Measurements from ENCODE around the gene NTN1. TPM values are rescaled to one million over a fixed set of nuclear protein-coding genes. Genes with fewer than 3 reads are reported as not detected.

NTN1 gene
- total RNA-seq, 1 donor from 2014 or later = 2.5 TPM

DNA sequence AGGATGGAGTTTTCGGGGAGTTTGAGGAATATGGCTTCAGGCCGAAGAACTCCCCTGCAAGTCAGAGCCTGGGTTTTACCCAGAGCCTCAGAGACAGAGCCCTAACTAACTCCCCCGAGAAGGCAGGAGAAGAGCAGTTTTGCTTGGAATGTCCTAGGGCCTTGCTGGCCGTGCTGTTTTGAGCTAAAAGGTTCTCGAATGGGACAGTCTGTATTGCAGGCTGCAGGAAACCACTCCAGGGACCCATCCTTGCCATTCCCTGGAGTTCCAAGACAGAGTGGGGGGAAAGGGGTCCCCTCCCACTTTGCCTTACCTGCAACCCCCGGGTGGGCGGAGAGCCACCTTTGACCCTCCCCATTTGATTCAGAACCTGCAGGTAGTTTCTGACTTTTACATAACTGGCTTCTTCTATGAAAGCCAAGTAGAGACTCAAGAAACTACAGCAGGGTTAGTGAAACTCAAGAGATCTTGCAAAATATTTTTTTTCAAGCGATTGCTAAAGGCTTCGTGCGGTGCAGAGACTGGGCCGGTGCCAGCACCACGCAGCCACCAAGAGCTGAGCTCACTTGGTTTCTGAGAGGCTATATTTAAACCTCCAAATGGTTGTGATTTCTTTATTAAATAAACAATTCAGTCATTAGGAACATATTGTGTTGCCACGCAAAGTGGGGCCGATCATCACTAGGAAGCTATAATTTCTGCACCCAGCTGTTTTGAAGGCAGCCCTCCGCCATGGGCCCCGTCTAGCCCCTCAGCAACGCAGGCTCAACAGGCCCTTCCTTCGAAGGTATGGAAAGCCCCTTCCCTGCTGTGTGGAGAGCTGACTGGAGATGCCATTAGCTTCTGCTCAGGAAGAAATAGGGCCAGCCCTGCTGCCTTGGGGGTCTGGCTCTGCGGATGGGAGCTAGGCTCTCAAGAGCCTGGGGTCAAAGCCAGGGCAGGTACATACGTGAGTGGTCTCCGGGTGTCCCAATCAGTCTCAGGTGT is 223.0 kb downstream of the NTN1 start:
- DNase-seq (ENCODE audit: low spot score in 2 of 2, unreplicated experiment in 2 of 2) = no peak

DNA sequence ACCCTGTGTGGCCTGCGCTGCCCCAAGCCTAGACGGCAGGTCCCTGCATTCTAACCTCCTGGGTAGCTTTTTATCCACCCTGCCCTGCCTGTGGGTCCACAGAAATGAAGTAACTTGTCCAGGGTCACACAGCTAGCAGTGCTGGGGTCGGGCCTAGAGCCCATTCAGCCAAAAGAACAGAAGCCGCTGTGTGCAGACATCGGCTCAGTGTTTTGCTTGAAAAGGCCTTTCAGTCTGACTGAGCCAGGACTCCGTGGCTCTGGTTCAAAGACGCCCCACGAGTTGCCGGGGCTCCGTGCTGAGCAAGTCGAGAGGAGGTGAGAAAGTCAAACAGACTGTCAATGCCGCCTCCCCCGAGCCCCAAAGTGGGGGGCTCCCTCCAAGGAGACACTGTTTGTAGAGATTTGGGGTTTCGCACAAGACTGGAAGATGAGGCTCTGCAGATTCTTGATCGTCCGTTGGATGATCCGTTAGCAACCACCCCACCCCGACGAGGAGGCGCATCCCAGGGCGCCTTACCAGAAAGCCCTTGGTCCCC is 226.2 kb downstream of the NTN1 start:
- Mint-ChIP-seq H3K4me3 (no peak overlapping the region), H3K4me1 (no peaks in the 10 kb centered on the region), H3K36me3 (peaks cover 2% of the 10 kb centered on the region), H3K27me3 (ENCODE audit: low read depth) (no peaks in the 10 kb centered on the region), H3K27ac (no peak overlapping the region), H3K9me3 (no peaks in the 10 kb centered on the region)
- no peak for DNase-seq (ENCODE audit: low spot score in 2 of 2, unreplicated experiment in 2 of 2)
- TF ChIP-seq, protein P1, sequence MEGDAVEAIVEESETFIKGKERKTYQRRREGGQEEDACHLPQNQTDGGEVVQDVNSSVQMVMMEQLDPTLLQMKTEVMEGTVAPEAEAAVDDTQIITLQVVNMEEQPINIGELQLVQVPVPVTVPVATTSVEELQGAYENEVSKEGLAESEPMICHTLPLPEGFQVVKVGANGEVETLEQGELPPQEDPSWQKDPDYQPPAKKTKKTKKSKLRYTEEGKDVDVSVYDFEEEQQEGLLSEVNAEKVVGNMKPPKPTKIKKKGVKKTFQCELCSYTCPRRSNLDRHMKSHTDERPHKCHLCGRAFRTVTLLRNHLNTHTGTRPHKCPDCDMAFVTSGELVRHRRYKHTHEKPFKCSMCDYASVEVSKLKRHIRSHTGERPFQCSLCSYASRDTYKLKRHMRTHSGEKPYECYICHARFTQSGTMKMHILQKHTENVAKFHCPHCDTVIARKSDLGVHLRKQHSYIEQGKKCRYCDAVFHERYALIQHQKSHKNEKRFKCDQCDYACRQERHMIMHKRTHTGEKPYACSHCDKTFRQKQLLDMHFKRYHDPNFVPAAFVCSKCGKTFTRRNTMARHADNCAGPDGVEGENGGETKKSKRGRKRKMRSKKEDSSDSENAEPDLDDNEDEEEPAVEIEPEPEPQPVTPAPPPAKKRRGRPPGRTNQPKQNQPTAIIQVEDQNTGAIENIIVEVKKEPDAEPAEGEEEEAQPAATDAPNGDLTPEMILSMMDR (IDR thresholded peaks at IDR 0.05; ENCODE audit: unreplicated experiment) = no peak

More for the DNA sequence above, 223.0 kb downstream of the NTN1 start:
- Mint-ChIP-seq H3K9me3 (no peaks in the 10 kb centered on the region), H3K4me1 (peaks cover 9% of the 10 kb centered on the region), H3K36me3 (peaks cover 2% of the 10 kb centered on the region), H3K27me3 (ENCODE audit: low read depth) (no peaks in the 10 kb centered on the region), H3K4me3 (no peak overlapping the region), H3K27ac (no peak overlapping the region)
- TF ChIP-seq, protein P1 (IDR thresholded peaks at IDR 0.05; ENCODE audit: unreplicated experiment) = no peak

- H3K27me3 Mint-ChIP-seq (ENCODE audit: low read depth) = peaks cover 1% of the 10 kb centered on the region
- no peaks in the 10 kb centered on the region for H3K9me3 Mint-ChIP-seq
- TF ChIP-seq, protein P1 (IDR thresholded peaks at IDR 0.05; ENCODE audit: unreplicated experiment) = no peak
- H3K36me3 Mint-ChIP-seq = peaks cover 4% of the 10 kb centered on the region
- H3K4me3 Mint-ChIP-seq = no peak overlapping the region
- H3K27ac Mint-ChIP-seq = no peak overlapping the region
- no peak for DNase-seq (ENCODE audit: low spot score in 2 of 2, unreplicated experiment in 2 of 2)
- H3K4me1 Mint-ChIP-seq = no peaks in the 10 kb centered on the region
Observed at GRCh38 chr17:9249245-9249953, 228.1 kb downstream of the NTN1 start.

- Mint-ChIP-seq H3K9me3 (no peaks in the 10 kb centered on the region), H3K4me3 (no peak overlapping the region), H3K27ac (no peak overlapping the region), H3K4me1 (peaks cover 5% of the 10 kb centered on the region), H3K36me3 (peaks cover 4% of the 10 kb centered on the region), H3K27me3 (ENCODE audit: low read depth) (peaks cover 1% of the 10 kb centered on the region)
- no peak for DNase-seq (ENCODE audit: low spot score in 2 of 2, unreplicated experiment in 2 of 2)
- TF ChIP-seq, protein P1 (IDR thresholded peaks at IDR 0.05; ENCODE audit: unreplicated experiment) = no peak
Observed at GRCh38 chr17:9251273-9251672, 230.0 kb downstream of the NTN1 start.

DNA sequence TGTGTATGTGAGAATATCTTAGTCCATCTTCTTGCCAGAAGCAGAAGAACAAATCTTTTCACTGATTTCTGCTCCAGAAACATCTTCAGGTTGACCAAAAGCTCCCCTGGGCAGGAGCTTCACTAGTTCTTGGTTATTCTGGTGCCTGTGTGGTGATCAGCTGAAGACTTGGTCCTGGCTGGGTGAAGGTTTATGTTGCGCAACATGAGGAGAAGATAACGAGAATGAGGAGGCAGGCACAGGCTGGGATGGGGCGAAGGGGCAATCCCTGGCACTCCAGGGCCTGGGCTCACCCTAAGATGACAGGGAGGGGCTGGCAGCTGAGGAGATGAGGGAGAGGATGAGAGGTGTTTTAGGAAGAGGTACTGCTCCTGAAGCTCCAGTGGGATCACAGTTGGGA is 232.0 kb downstream of the NTN1 start:
- DNase-seq (ENCODE audit: low spot score in 2 of 2, unreplicated experiment in 2 of 2) = no peak
- Mint-ChIP-seq H3K4me3 (no peak overlapping the region), H3K9me3 (no peaks in the 10 kb centered on the region), H3K27me3 (ENCODE audit: low read depth) (peaks cover 1% of the 10 kb centered on the region), H3K4me1 (peaks cover 22% of the 10 kb centered on the region), H3K27ac (no peak overlapping the region), H3K36me3 (peaks cover 2% of the 10 kb centered on the region)
- TF ChIP-seq, protein P1 (IDR thresholded peaks at IDR 0.05; ENCODE audit: unreplicated experiment) = no peak
